GM23338 (cell line): ENCODE data around the gene MEGF10. TPM values are rescaled to one million over a fixed set of nuclear protein-coding genes. Genes with fewer than 3 reads are reported as not detected.
A peak's percentile ranks its signal among the peaks of the same experiment; 100 is the strongest.

Experiments
- ATAC-seq: fragments of 200-7000 bp; cut with Tn5 transposase; 3 replicates; pipeline ENCODE4 v1.9.1; 2020
- DNase-seq: peaks from one replicate; pipeline ENCODE4 v3.0.0-alpha.2; 2015; ENCODE audit warnings: low spot score
- H2AFZ ChIP-seq: fragments of 200-600 bp; sonication (generic); 2 replicates; pipeline ENCODE4 v1.8.0; 2016; ENCODE audit warnings: antibody characterized with exemption, mild to moderate bottlenecking, moderate library complexity
- H3F3A ChIP-seq: fragments of 200-600 bp; sonication (generic); replicated peaks from 2 replicates; pipeline ENCODE4 v1.8.0; 2017; ENCODE audit warnings: antibody characterized with exemption, mixed run types, low read depth
- H3K27ac ChIP-seq: fragments of 200-600 bp; sonication (generic); 2 replicates; pipeline ENCODE4 v1.6.1; 2016; ENCODE audit warnings: low read depth
- H3K27me3 ChIP-seq: fragments of 200-600 bp; sonication (generic); 2 replicates; pipeline ENCODE4 v1.8.0; 2016; ENCODE audit warnings: mild to moderate bottlenecking, mixed run types, moderate library complexity; ENCODE audit not compliant: insufficient read depth
- H3K36me3 ChIP-seq: fragments of 200-600 bp; sonication (generic); 2 replicates; pipeline ENCODE4 v1.8.0; 2016; ENCODE audit warnings: mild to moderate bottlenecking; ENCODE audit not compliant: insufficient read depth
- H3K4me1 ChIP-seq: fragments of 200-600 bp; sonication (generic); 2 replicates; pipeline ENCODE4 v1.8.0; 2016; ENCODE audit warnings: mild to moderate bottlenecking, moderate library complexity; ENCODE audit not compliant: insufficient read depth
- H3K4me2 ChIP-seq: fragments of 200-600 bp; sonication (generic); 2 replicates; pipeline ENCODE4 v1.7.1; 2017; ENCODE audit warnings: mixed run types
- H3K4me3 ChIP-seq: fragments of 200-600 bp; sonication (generic); 2 replicates; pipeline ENCODE4 v1.6.1; 2016; ENCODE audit warnings: mixed run types
- H3K79me2 ChIP-seq: fragments of 200-600 bp; sonication (generic); replicated peaks from 2 replicates; pipeline ENCODE4 v1.8.0; 2017; ENCODE audit warnings: mild to moderate bottlenecking; ENCODE audit not compliant: insufficient read depth
- H3K9me2 ChIP-seq: fragments of 200-600 bp; sonication (generic); 2 replicates; pipeline ENCODE4 v1.8.0; 2017; ENCODE audit not compliant: insufficient read depth
- H4K20me1 ChIP-seq: fragments of 200-600 bp; sonication (generic); replicated peaks from 2 replicates; pipeline ENCODE4 v1.8.0; 2017; ENCODE audit warnings: mild to moderate bottlenecking; ENCODE audit not compliant: insufficient read depth
- H3K27ac Mint-ChIP-seq: 2 replicates; pipeline ENCODE4 v1.8.0; 2020; ENCODE audit warnings: inconsistent platforms, mild to moderate bottlenecking, moderate library complexity, mixed read lengths
- H3K27me3 Mint-ChIP-seq: 3 replicates; pipeline ENCODE4 v1.8.0; 2022; ENCODE audit warnings: low read depth, mild to moderate bottlenecking, moderate library complexity, mixed read lengths, inconsistent platforms; ENCODE audit not compliant: insufficient read depth, poor library complexity
- H3K36me3 Mint-ChIP-seq: 3 replicates; pipeline ENCODE4 v1.8.0; 2021; ENCODE audit warnings: low read depth, mild to moderate bottlenecking, inconsistent platforms, moderate library complexity, mixed read lengths
- H3K4me1 Mint-ChIP-seq: 3 replicates; pipeline ENCODE4 v1.8.0; 2020; ENCODE audit warnings: mild to moderate bottlenecking, inconsistent platforms, mixed read lengths
- H3K4me3 Mint-ChIP-seq: 3 replicates; pipeline ENCODE4 v1.8.0; 2021; ENCODE audit warnings: moderate library complexity, mild to moderate bottlenecking, inconsistent platforms, mixed read lengths
- H3K9me3 Mint-ChIP-seq: 3 replicates; pipeline ENCODE4 v1.8.0; 2020; ENCODE audit warnings: moderate library complexity, mild to moderate bottlenecking, inconsistent platforms, mixed read lengths
- CREB1 ChIP-seq: fragments of 250-450 bp; sonication (Bioruptor Pico); IDR thresholded peaks from 2 replicates; pipeline ENCODE4 v1.5.0; 2020; ENCODE audit warnings: low read depth, mild to moderate bottlenecking, moderate library complexity
- CTCF ChIP-seq, 2 experiments: fragments of 200-600 bp in 1 of 2; sonication (generic) in 1 of 2; conservative IDR thresholded peaks; 2 replicates each; pipeline versions ENCODE4 v1.5.1 to v1.6.1; 2016 to 2017; ENCODE audit warnings: antibody characterized with exemption in 2 of 2, low read depth in 2 of 2, mild to moderate bottlenecking in 2 of 2, moderate library complexity in 1 of 2
- ETS1 ChIP-seq: IDR thresholded peaks from 2 replicates; pipeline ENCODE4 v1.6.1; 2016; ENCODE audit warnings: antibody characterized with exemption
- EZH2 ChIP-seq: fragments of 200-600 bp; sonication (generic); IDR thresholded peaks from one replicate; pipeline ENCODE4 v1.8.0; 2017; ENCODE audit warnings: antibody characterized with exemption, mild to moderate bottlenecking, low read depth; ENCODE audit not compliant: unreplicated experiment
- EZH2phosphoT487 ChIP-seq: fragments of 200-600 bp; sonication (generic); IDR thresholded peaks from one replicate; pipeline ENCODE4 v1.8.1; 2018; ENCODE audit warnings: antibody characterized with exemption; ENCODE audit not compliant: unreplicated experiment
- JUNB ChIP-seq: IDR thresholded peaks from one replicate; pipeline ENCODE4 v1.6.1; 2016; ENCODE audit warnings: antibody characterized with exemption; ENCODE audit not compliant: unreplicated experiment
- NANOG ChIP-seq: IDR thresholded peaks from 2 replicates; pipeline ENCODE4 v1.6.1; 2016; ENCODE audit warnings: antibody characterized with exemption, borderline replicate concordance
- POLR2AphosphoS5 ChIP-seq: IDR thresholded peaks from 2 replicates; pipeline ENCODE4 v1.6.1; 2016; ENCODE audit warnings: antibody characterized with exemption, low read depth
- REST ChIP-seq: IDR thresholded peaks from one replicate; pipeline ENCODE4 v1.6.1; 2018; ENCODE audit warnings: antibody characterized with exemption; ENCODE audit not compliant: unreplicated experiment
- STAT1 ChIP-seq: IDR thresholded peaks from one replicate; pipeline ENCODE4 v1.6.1; 2016; ENCODE audit warnings: antibody characterized with exemption; ENCODE audit not compliant: unreplicated experiment
- ZNF114 ChIP-seq: fragments of 250-450 bp; sonication (Bioruptor Pico); IDR thresholded peaks from 2 replicates; pipeline ENCODE4 v1.5.0; 2020; ENCODE audit warnings: mild to moderate bottlenecking, moderate library complexity
- ZNF331 ChIP-seq: fragments of 250-450 bp; sonication (Bioruptor Pico); IDR thresholded peaks from 2 replicates; pipeline ENCODE4 v1.5.0; 2020; ENCODE audit warnings: low read depth, mild to moderate bottlenecking, moderate library complexity
- ZNF462 ChIP-seq: fragments of 250-450 bp; sonication (Bioruptor Pico); IDR thresholded peaks from 2 replicates; pipeline ENCODE4 v1.5.0; 2020; ENCODE audit warnings: mild to moderate bottlenecking, moderate library complexity
- polyA plus RNA-seq: library from polyadenylated mRNA; unstranded; fragments of >200 nt; fragmentation: Nextera tagmentation; extraction: Ambion mirVana; gene quantifications from 2 replicates; pipeline ENCODE4 v1.2.1, GENCODE V29; 2016
- total RNA-seq: library from RNA; depleted of rRNA; stranded (reverse); fragments of >200 nt; shearing (Covaris generic); gene quantifications from 2 replicates; pipeline ENCODE4 v1.2.3, GENCODE V29; 2014

The MEGF10 gene
- total and polyA plus RNA-seq, 2 experiments from 2014 or later: 4.5 to 28.3 TPM

GRCh38 chr5:127324756-127325155 lies 34.2 kb downstream of the MEGF10 start:
- Mint-ChIP-seq H3K4me1 (peaks cover 75% of the 10 kb centered on the region), H3K4me3 (no peak overlapping the region)
- no peaks in the 10 kb centered on the region for H3K36me3 ChIP-seq

More at GRCh38 chr5:127324756-127325155, 34.2 kb downstream of the MEGF10 start:
- TF ChIP-seq ZNF331: no peak
- no peak for TF ChIP-seq ZNF114 (CRISPR knock-in tag)
- no peak for TF ChIP-seq JUNB
- TF ChIP-seq CTCF (conservative IDR thresholded peaks at IDR 0.05; ENCODE audit: low read depth in 2 of 2): no peak
- no peak for TF ChIP-seq NANOG
- no peak for TF ChIP-seq EZH2
- no peak for TF ChIP-seq ETS1
- no peak for TF ChIP-seq ZNF462 (CRISPR knock-in tag)
- TF ChIP-seq STAT1: no peak
- TF ChIP-seq EZH2phosphoT487: no peak
- no peak for TF ChIP-seq REST
- TF ChIP-seq CREB1: no peak
- TF ChIP-seq POLR2AphosphoS5: no peak
- Histone ChIP-seq H3F3A (no peaks in the 10 kb centered on the region; the same call in 1 of the 2 replicates), H3K27ac (no peak overlapping the region), H3K79me2 (peaks cover 51% of the 10 kb centered on the region), H3K9me2 (no peaks in the 10 kb centered on the region), H3K27me3 (no peaks in the 10 kb centered on the region), H3K4me1 (peaks cover 83% of the 10 kb centered on the region), H3K4me3 (no peak overlapping the region), H3K4me2 (no peak overlapping the region), H4K20me1 (no peaks in the 10 kb centered on the region), H2AFZ (no peak overlapping the region)
- Mint-ChIP-seq H3K27ac (peak overlapping the region; percentile 11), H3K27me3 (no peaks in the 10 kb centered on the region), H3K9me3 (no peaks in the 10 kb centered on the region), H3K36me3 (no peaks in the 10 kb centered on the region)
- DNase-seq (no peak), ATAC-seq (no peak)
